LNCaP clone FGC (cell line): Measurements from ENCODE around the gene NRXN3.

Experiments
- DNase-seq: peaks from one replicate; pipeline ENCODE4 v3.0.0-alpha.2; 2011; ENCODE audit warnings: low read depth
- H3K4me3 ChIP-seq: 2 replicates; pipeline ENCODE4 v1.5.1; 2011; ENCODE audit warnings: mild to moderate bottlenecking, low read depth, low read length, control low read depth
- TF ChIP-seq, protein P1 (sequence below): IDR thresholded peaks from 2 replicates; pipeline ENCODE4 v1.5.1; 2012; ENCODE audit warnings: mild to moderate bottlenecking; ENCODE audit not compliant: control insufficient read depth, insufficient read depth; ENCODE audit errors: extremely low read depth

Gene NRXN3

DNA sequence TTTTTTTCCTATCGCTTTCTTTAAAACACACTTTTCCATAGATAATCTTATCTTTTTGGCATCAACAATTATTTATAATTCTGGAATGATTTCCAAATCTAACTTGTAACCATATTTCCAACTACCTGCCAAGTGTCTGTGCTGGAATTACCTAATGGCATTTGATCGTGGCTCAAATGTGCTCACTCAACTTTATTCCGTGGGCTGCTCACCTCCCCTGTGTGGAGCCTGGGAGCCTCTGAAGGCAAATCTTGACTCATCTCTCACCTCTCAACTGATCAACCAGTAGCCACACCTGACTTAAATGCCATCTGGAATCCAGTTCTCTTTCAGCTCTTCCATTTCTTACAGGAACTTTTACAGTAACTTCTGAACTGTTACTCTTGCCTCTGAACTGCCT, 1432.6 kb downstream of the NRXN3 start:
- H3K4me3 ChIP-seq, result no peak overlapping the region
- no peak for DNase-seq
- TF ChIP-seq, protein P1, sequence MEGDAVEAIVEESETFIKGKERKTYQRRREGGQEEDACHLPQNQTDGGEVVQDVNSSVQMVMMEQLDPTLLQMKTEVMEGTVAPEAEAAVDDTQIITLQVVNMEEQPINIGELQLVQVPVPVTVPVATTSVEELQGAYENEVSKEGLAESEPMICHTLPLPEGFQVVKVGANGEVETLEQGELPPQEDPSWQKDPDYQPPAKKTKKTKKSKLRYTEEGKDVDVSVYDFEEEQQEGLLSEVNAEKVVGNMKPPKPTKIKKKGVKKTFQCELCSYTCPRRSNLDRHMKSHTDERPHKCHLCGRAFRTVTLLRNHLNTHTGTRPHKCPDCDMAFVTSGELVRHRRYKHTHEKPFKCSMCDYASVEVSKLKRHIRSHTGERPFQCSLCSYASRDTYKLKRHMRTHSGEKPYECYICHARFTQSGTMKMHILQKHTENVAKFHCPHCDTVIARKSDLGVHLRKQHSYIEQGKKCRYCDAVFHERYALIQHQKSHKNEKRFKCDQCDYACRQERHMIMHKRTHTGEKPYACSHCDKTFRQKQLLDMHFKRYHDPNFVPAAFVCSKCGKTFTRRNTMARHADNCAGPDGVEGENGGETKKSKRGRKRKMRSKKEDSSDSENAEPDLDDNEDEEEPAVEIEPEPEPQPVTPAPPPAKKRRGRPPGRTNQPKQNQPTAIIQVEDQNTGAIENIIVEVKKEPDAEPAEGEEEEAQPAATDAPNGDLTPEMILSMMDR, result no peak

DNA sequence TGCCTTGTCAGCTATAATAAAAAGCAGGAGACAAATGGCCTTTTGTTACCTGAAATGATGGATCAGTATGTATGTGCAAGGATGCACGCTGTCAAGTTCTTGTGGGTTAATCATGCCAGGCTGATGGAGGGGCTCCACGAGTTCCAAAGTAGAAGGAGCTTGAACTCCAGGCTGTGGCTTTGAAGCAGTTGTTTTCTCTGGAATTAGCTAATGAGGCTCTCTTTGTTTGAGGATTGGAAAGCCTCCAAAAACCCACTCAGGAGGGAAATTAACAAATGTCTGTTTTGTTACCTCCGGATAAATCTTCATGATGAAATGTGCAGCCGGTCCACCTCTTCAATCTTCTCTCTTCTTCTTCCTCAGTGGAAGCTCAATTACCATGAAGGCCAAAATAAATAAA, 1435.7 kb downstream of the NRXN3 start:
- no peak overlapping the region for H3K4me3 ChIP-seq
- no peak for DNase-seq
- TF ChIP-seq, protein P1, result no peak

DNA sequence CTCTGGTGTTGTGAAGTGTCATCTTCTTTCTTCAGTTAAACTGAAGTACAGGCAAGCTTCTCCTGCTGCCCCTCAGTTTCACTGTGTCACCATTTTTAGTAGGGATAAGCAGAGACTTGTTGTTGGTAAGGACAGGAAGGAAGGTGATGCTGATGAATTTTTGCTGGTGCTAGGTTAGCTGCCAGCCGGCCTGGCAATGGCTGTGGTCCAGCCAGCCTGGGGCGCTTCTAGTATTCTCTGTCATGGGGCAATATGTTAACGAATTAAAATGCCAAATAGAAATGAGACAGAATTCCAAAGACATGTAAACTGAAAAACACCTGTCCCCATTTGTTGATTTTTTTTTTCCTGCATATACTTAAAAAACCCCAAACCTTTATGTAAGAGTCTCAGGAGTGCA, 1438.3 kb downstream of the NRXN3 start:
- H3K4me3 ChIP-seq, result no peak overlapping the region
- no peak for DNase-seq
- TF ChIP-seq, protein P1, result no peak

DNA sequence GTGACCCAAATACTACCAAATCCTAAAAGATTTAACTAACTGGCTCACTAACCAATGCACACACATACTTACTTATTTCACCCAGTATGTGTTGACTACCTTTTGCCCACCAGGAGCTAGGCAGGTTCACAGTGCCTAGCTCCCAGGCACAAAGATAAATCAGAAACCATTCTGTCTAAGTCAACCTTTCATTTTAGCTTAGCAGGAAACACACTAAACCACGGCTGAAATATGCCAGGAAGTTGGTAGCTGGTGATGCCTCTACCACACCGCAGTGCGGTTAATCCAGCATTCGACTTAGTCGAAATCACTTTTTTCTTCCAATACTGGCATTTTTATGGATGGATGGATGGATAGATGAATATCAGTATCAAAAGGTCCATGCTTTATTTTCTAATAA, 1443.5 kb downstream of the NRXN3 start:
- TF ChIP-seq, protein P1, result no peak
- H3K4me3 ChIP-seq, result no peak overlapping the region
- no peak for DNase-seq

DNA sequence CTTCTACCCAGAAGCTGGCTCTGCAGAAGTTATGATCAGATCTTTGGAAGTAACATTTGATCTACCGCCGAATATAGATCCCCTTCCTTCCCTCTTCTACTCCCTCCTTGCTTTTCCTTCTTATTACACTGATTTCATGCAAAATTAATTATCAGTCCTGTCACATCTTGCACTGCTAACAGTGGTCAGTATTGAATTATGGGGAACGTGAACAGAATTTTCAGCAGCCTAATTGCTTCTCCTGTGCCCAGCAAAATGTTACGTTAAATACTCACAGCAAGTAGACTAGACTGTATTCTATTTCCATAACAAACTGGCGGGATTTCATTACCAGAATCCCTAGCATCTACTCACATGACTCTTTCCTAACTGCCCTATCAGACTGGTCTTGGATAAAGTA, 1444.3 kb downstream of the NRXN3 start:
- TF ChIP-seq, protein P1, result no peak
- H3K4me3 ChIP-seq, result no peak overlapping the region
- no peak for DNase-seq

DNA sequence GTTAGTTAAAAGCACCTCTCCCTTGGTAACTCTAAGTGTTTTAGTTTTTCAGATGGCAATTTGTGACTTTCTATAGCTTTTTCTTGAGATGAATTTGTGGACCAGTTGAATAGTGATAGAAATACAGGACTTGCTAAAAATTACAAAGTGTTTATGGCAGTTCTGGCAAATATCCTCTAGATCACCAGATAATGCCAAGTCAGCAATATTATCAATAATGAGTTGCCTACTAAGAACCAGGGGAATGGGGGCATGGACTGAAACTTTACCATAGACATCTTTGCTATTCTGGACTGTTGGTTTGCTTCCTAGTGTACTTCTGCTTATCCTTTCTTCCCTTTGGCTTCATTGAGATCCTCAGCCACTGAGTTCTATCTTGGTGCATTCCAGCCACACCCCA, 1456.9 kb downstream of the NRXN3 start:
- no peak for DNase-seq
- TF ChIP-seq, protein P1, result no peak
- no peak overlapping the region for H3K4me3 ChIP-seq

DNA sequence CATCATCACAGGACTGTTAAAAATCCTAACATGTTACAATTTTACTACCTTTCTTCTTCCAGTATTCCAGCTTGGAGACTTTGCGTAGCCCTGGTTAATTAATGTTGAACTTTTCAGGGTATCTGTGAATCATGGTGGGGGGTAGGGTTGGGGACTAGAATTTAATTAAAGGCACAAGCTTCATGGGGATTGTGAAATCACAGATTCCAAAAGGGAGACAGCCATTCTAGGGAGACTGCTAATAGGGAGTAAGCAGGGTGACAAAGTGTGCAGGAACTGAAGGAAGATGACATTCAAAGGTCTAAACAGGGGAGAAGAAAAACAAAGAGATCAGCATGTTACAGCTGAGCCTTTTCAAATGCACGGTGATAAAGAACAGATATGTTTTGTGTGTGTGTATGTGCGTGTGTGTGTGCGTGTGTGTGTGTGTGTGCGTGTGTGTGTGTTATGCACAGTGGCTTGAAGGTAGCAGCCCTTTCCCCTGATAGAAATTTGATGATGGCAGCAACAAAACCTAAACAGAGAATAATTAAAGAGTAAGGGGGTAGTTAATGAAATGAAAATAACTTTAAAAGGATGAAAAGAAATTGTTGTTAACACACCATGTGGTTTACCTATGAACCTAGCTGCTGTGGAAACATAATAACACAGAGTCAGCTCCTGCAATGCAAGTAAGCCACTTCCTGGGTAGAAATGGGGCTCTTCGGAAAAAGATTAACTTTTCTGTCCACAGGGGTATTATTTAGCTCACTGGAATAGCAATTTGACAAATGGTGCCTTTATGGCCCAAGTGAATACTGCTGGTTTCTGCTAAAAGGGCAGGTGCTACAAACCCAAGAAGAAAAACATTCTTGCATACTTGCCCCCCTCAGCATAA, 1459.5 kb downstream of the NRXN3 start:
- H3K4me3 ChIP-seq, result no peak overlapping the region
- no peak for DNase-seq
- TF ChIP-seq, protein P1, result no peak
